K562 (cell line): ENCODE data around the gene NFILZ.

Source experiments
- ZNF830 ChIP-seq: fragments of 250-450 bp; sonication (Bioruptor Pico); IDR thresholded peaks from 2 replicates; pipeline ENCODE4 v1.5.0; 2021; ENCODE audit warnings: mild to moderate bottlenecking
- TF ChIP-seq, protein P1 (sequence below), 3 experiments: IDR thresholded peaks in 2 of 3; conservative IDR thresholded peaks in 1 of 3; 2 replicates each; pipeline ENCODE4 v1.5.1; 2011 to 2012; ENCODE audit warnings: low read length in 3 of 3, mild to moderate bottlenecking in 3 of 3, control low read depth in 2 of 3, improper control_type of control experiment in 1 of 3, inconsistent platforms in 1 of 3, low read depth in 1 of 3, mixed read lengths in 1 of 3, moderate library complexity in 1 of 3; ENCODE audit not compliant: insufficient read depth in 2 of 3

DNA sequence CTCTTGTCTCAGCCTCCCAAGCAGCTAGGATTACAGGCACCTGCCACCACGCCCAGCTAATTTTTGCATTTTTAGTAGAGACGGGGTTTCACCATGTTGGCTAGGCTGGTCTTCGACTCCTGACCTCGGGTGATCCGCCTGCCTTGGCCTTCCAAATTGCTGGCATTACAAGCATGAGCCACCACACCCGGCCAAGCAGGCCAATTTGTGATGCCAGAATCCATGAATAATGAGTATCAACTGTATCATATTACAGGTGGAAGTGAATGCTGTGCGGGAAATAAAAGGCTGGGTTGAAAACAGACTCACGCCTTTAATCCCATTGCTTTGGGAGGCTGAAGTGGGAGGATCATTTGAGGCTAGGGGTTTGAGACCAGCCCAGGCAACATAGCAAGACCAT is 3.6 kb upstream of the NFILZ start:
- TF ChIP-seq ZNF830 (CRISPR knock-in tag): no peak
- TF ChIP-seq, protein P1, sequence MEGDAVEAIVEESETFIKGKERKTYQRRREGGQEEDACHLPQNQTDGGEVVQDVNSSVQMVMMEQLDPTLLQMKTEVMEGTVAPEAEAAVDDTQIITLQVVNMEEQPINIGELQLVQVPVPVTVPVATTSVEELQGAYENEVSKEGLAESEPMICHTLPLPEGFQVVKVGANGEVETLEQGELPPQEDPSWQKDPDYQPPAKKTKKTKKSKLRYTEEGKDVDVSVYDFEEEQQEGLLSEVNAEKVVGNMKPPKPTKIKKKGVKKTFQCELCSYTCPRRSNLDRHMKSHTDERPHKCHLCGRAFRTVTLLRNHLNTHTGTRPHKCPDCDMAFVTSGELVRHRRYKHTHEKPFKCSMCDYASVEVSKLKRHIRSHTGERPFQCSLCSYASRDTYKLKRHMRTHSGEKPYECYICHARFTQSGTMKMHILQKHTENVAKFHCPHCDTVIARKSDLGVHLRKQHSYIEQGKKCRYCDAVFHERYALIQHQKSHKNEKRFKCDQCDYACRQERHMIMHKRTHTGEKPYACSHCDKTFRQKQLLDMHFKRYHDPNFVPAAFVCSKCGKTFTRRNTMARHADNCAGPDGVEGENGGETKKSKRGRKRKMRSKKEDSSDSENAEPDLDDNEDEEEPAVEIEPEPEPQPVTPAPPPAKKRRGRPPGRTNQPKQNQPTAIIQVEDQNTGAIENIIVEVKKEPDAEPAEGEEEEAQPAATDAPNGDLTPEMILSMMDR (IDR thresholded peaks at IDR 0.05 in 2 of 3, conservative IDR thresholded peaks at IDR 0.05 in 1 of 3; ENCODE audit: insufficient read depth in 2 of 3, low read depth in 1 of 3, low read length in 3 of 3): no peak
